DND-41 (cell line): ENCODE measurements around the gene PTBP1.

ENCODE experiments used
- EZH2 ChIP-seq: IDR thresholded peaks from 3 replicates; pipeline ENCODE4 v1.6.1; 2012; ENCODE audit warnings: borderline replicate concordance, low read depth, mild to moderate bottlenecking, moderate library complexity, low read length, inconsistent platforms; ENCODE audit not compliant: severe bottlenecking
- TF ChIP-seq, protein P1 (sequence below): IDR thresholded peaks from 2 replicates; pipeline ENCODE4 v1.5.1; 2012; ENCODE audit warnings: borderline replicate concordance, low read length, moderate library complexity, mild to moderate bottlenecking; ENCODE audit not compliant: poor library complexity, severe bottlenecking; ENCODE audit errors: extremely low read depth

DNA sequence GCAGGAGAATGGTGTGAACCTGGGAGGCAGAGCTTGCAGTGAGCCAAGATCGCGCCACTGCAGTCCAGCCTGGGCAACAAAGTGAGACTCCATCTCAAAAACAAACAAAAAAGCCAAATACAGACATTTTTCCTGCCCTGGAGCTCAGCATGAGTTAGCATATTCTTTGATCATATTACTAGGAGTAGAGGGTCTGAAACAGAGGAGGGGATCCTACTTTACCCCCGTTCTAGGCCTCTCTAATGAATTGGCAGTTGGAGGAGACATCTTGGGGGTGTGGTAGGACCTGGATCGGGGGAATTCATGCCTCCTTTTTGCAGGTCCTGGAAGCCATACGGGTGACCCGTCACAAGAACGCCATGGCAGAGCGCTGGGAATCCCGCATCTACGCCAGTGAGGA lies 34.1 kb upstream of the PTBP1 start:
- TF ChIP-seq, protein P1, sequence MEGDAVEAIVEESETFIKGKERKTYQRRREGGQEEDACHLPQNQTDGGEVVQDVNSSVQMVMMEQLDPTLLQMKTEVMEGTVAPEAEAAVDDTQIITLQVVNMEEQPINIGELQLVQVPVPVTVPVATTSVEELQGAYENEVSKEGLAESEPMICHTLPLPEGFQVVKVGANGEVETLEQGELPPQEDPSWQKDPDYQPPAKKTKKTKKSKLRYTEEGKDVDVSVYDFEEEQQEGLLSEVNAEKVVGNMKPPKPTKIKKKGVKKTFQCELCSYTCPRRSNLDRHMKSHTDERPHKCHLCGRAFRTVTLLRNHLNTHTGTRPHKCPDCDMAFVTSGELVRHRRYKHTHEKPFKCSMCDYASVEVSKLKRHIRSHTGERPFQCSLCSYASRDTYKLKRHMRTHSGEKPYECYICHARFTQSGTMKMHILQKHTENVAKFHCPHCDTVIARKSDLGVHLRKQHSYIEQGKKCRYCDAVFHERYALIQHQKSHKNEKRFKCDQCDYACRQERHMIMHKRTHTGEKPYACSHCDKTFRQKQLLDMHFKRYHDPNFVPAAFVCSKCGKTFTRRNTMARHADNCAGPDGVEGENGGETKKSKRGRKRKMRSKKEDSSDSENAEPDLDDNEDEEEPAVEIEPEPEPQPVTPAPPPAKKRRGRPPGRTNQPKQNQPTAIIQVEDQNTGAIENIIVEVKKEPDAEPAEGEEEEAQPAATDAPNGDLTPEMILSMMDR: no peak
- TF ChIP-seq EZH2: no peak
